DMS 273 (cell line): ENCODE data around the gene KHDRBS2.

Experiments
- DNase-seq: peaks from one replicate; lab custom pipeline; 2025; ENCODE audit not compliant: unreplicated experiment; lab: John Stamatoyannopoulos, UW

Gene KHDRBS2

GRCh38 chr6:62039605-62040004, 246.4 kb downstream of the KHDRBS2 start:
- no peak for DNase-seq

GRCh38 chr6:62037445-62037844, 248.6 kb downstream of the KHDRBS2 start:
- DNase-seq, result no peak

- no peak for DNase-seq
These were observed 250.1 kb downstream of the KHDRBS2 start for GRCh38 chr6:62035952-62036351.

GRCh38 chr6:62013719-62014118, 272.3 kb downstream of the KHDRBS2 start:
- DNase-seq, result no peak

GRCh38 chr6:62009445-62009844, 276.6 kb downstream of the KHDRBS2 start:
- DNase-seq, result no peak

GRCh38 chr6:61989616-61990015, 296.4 kb downstream of the KHDRBS2 start:
- no peak for DNase-seq

- peak; percentile 48 for DNase-seq
These were observed 305.4 kb downstream of the KHDRBS2 start for GRCh38 chr6:61980622-61981021.

- DNase-seq, result no peak
These were observed 308.1 kb downstream of the KHDRBS2 start for GRCh38 chr6:61977947-61978346.

GRCh38 chr6:61977099-61977498, 308.9 kb downstream of the KHDRBS2 start:
- no peak for DNase-seq

- DNase-seq, result no peak
These were observed 326.8 kb downstream of the KHDRBS2 start for GRCh38 chr6:61959196-61959595.

- no peak for DNase-seq
These were observed 332.2 kb downstream of the KHDRBS2 start for GRCh38 chr6:61953851-61954250.

- DNase-seq, result peak; percentile 18
These were observed 334.4 kb downstream of the KHDRBS2 start for GRCh38 chr6:61951586-61951985.

GRCh38 chr6:61950811-61951210, 335.2 kb downstream of the KHDRBS2 start:
- no peak for DNase-seq

GRCh38 chr6:61949971-61950370, 336.1 kb downstream of the KHDRBS2 start:
- no peak for DNase-seq

- DNase-seq, result no peak
These were observed 336.9 kb downstream of the KHDRBS2 start for GRCh38 chr6:61949161-61949560.

- no peak for DNase-seq
These were observed 338.6 kb downstream of the KHDRBS2 start for GRCh38 chr6:61947311-61947947.

- no peak for DNase-seq
These were observed 345.1 kb downstream of the KHDRBS2 start for GRCh38 chr6:61940919-61941318.

- no peak for DNase-seq
These were observed 350.7 kb downstream of the KHDRBS2 start for GRCh38 chr6:61935242-61935846.

GRCh38 chr6:61909486-61909885, 376.5 kb downstream of the KHDRBS2 start:
- peak; percentile 95 for DNase-seq

- no peak for DNase-seq
These were observed 384.3 kb downstream of the KHDRBS2 start for GRCh38 chr6:61901748-61902147.

- DNase-seq, result no peak
These were observed 391.5 kb downstream of the KHDRBS2 start for GRCh38 chr6:61894536-61894935.

- peak; percentile 77 for DNase-seq
These were observed 398.6 kb downstream of the KHDRBS2 start for GRCh38 chr6:61887423-61887822.
